Lung (tissue), 12 donors: ENCODE results near the gene SCGB3A1. TPM values are rescaled to one million over a fixed set of nuclear protein-coding genes. Genes with fewer than 3 reads are reported as not detected.

Experiments
- ATAC-seq: fragments of 200-7000 bp; cut with Tn5 transposase; one replicate; pipeline ENCODE4 v1.9.1; 2020; ENCODE audit warnings: moderate number of reproducible peaks; ENCODE audit not compliant: insufficient read depth, low FRiP score
- DNase-seq, 3 donors: peaks; one replicate each; pipeline ENCODE4 v3.0.0-alpha.2; 2013 to 2017
- H3K27ac ChIP-seq, 2 donors: one replicate each; pipeline ENCODE4 v1.5.1; 2013; ENCODE audit warnings: mild to moderate bottlenecking in 2 of 2, moderate library complexity in 2 of 2, control low read depth in 1 of 2, inconsistent platforms in 1 of 2, low read depth in 1 of 2, low read length in 1 of 2
- H3K27me3 ChIP-seq, 3 donors: one replicate each; pipeline ENCODE4 v1.5.1; 2013; ENCODE audit warnings: low read length in 2 of 3; ENCODE audit not compliant: control insufficient read depth in 3 of 3, insufficient read depth in 3 of 3
- H3K36me3 ChIP-seq, 4 donors: one replicate each; pipeline ENCODE4 v1.5.1; 2013; ENCODE audit warnings: low read length in 4 of 4, mild to moderate bottlenecking in 1 of 4, moderate library complexity in 1 of 4; ENCODE audit not compliant: control insufficient read depth in 4 of 4, insufficient read depth in 4 of 4
- H3K4me1 ChIP-seq, 5 donors: one replicate each; pipeline ENCODE4 v1.5.1; 2013; ENCODE audit warnings: low read length in 5 of 5, mild to moderate bottlenecking in 2 of 5, moderate library complexity in 1 of 5; ENCODE audit not compliant: control insufficient read depth in 5 of 5, insufficient read depth in 5 of 5
- H3K4me3 ChIP-seq: one replicate; pipeline ENCODE4 v1.5.1; 2013; ENCODE audit warnings: mild to moderate bottlenecking, control low read depth, moderate library complexity
- H3K9ac ChIP-seq, 2 donors: one replicate each; pipeline ENCODE4 v1.5.1; 2013; ENCODE audit warnings: low read length in 2 of 2, control low read depth in 1 of 2; ENCODE audit not compliant: insufficient read depth in 1 of 2
- H3K9me3 ChIP-seq, 4 donors: one replicate each; pipeline ENCODE4 v1.5.1; 2013; ENCODE audit warnings: low read length in 3 of 4, mild to moderate bottlenecking in 1 of 4, moderate library complexity in 1 of 4; ENCODE audit not compliant: control insufficient read depth in 4 of 4, insufficient read depth in 3 of 4
- WGBS, 2 donors: extraction: QIAGEN DNeasy Blood & Tissue Kit; methylation state at CpG; one replicate each; pipeline ENCODE4 v1.1.7; 2013; 5-methylcytosine and 5-hydroxymethylcytosine counted together
- polyA plus RNA-seq, 2 donors: library from polyadenylated mRNA; stranded (reverse); fragments of 200-250 nt; gene quantifications; one replicate each; pipeline ENCODE4 v1.2.1, GENCODE V29; 2013
- total RNA-seq, 2 donors: library from RNA; depleted of rRNA in 1 of 2; stranded (reverse); fragments of >200 nt in 1 of 2; gene quantifications; one replicate each; pipeline ENCODE4 v1.2.1, GENCODE V29; 2014 to 2021
- TF ChIP-seq, protein P1 (sequence below): IDR thresholded peaks from 2 replicates; pipeline ENCODE4 v1.5.1; 2012; ENCODE audit warnings: mild to moderate bottlenecking; ENCODE audit errors: control extremely low read depth, extremely low read depth
- donor health status: control.
- donor health status: control.
- donor health status: Bipolar disorder and iron deficiency.
- donor health status: healthy.
- donor health status: DM: yes; HTN: yes; CAD: no.

The SCGB3A1 gene
- total and polyA plus RNA-seq, 4 donors, result 119 to 3,799 (median 1,024) TPM

DNA sequence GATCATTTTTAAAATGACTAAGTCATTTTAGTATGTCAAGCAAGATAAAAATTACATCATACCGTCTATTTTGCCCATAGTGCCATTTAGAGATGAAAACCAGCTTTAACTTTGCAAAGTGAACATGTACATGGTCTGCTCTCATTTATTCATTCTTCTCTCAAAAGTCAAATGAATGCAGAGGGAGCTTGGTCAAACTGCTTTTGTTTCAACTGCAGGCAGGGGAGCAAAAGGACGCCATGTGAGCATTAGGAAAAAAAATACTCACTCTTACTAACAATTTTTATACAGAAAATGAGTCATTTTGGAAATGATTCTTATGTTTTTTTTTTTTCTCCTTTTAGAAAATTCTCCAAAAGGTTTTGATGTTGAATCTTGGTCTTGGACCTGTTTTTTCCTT lies 15.7 kb downstream of the SCGB3A1 start:
- Histone ChIP-seq H3K9ac (no peak overlapping the region), H3K27me3 (no peaks in the 10 kb centered on the region), H3K4me1 (no peaks in the 10 kb centered on the region), H3K9me3 (no peaks in the 10 kb centered on the region), H3K36me3 (peaks cover 13 to 31% (median 24%) of the 10 kb centered on the region in 4 donors), H3K27ac (no peak overlapping the region), H3K4me3 (no peak overlapping the region)
- WGBS, 2 donors, result 88 to 95% methylated on average over 2 of the region's 2 CpGs
- TF ChIP-seq, protein P1, sequence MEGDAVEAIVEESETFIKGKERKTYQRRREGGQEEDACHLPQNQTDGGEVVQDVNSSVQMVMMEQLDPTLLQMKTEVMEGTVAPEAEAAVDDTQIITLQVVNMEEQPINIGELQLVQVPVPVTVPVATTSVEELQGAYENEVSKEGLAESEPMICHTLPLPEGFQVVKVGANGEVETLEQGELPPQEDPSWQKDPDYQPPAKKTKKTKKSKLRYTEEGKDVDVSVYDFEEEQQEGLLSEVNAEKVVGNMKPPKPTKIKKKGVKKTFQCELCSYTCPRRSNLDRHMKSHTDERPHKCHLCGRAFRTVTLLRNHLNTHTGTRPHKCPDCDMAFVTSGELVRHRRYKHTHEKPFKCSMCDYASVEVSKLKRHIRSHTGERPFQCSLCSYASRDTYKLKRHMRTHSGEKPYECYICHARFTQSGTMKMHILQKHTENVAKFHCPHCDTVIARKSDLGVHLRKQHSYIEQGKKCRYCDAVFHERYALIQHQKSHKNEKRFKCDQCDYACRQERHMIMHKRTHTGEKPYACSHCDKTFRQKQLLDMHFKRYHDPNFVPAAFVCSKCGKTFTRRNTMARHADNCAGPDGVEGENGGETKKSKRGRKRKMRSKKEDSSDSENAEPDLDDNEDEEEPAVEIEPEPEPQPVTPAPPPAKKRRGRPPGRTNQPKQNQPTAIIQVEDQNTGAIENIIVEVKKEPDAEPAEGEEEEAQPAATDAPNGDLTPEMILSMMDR, result no peak
- ATAC-seq (no peak), DNase-seq (no peak)

DNA sequence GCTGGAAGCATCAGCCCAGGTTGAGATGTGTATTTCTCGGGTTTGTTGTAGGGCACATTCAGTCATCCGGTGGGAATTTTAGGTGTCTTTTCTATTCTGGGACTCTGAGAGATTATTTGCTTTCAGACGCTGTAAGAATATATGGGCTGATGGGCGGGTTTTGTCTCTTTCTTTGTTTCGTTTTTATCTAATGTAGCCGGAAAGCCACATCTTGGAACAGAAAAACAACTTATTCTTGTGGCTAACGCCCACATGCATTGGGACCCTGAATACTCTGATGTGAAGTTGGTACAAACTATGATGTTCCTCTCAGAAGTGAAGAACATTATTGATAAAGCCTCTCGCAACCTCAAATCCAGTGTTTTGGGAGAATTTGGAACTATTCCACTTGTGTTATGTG lies 22.4 kb downstream of the SCGB3A1 start:
- ATAC-seq (no peak), DNase-seq (no peak)
- 82 to 84% methylated on average over 8 of the region's 8 CpGs for WGBS, 2 donors
- Histone ChIP-seq H3K27me3 (no peaks in the 10 kb centered on the region), H3K9ac (no peak overlapping the region), H3K9me3 (no peaks in the 10 kb centered on the region), H3K4me1 (no peaks in the 10 kb centered on the region), H3K27ac (no peak overlapping the region), H3K4me3 (no peak overlapping the region), H3K36me3 (peaks cover 16 to 41% (median 34%) of the 10 kb centered on the region in 4 donors)
- TF ChIP-seq, protein P1, result no peak

DNA sequence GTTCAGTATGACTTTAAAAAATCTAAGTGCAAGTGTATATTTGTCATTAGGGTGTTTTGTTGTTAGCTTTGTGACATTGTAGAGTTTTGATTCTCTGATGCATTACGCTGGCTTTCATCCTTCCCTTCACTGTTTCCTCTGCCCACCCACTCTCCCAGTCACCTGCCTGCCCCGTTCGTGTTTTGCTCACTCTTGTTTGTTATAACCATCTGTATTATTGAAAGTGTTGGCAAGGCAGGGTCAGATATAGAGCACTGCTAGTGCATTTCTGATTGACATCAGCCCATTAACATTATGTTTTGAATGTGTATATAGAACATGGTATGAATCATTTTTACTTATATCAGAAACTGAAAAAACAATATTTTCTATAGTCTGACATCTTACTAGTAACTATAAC lies 27.3 kb downstream of the SCGB3A1 start:
- WGBS, 2 donors, result 89 to 90% methylated on average over 3 of the region's 3 CpGs
- TF ChIP-seq, protein P1, result no peak
- Histone ChIP-seq H3K36me3 (peaks cover 7 to 29% (median 19%) of the 10 kb centered on the region in 4 donors), H3K9ac (no peak overlapping the region), H3K27me3 (no peaks in the 10 kb centered on the region), H3K4me3 (no peak overlapping the region), H3K4me1 (no peaks in the 10 kb centered on the region), H3K9me3 (no peaks in the 10 kb centered on the region), H3K27ac (no peak overlapping the region)
- no peak for ATAC-seq
- no peak for DNase-seq

DNA sequence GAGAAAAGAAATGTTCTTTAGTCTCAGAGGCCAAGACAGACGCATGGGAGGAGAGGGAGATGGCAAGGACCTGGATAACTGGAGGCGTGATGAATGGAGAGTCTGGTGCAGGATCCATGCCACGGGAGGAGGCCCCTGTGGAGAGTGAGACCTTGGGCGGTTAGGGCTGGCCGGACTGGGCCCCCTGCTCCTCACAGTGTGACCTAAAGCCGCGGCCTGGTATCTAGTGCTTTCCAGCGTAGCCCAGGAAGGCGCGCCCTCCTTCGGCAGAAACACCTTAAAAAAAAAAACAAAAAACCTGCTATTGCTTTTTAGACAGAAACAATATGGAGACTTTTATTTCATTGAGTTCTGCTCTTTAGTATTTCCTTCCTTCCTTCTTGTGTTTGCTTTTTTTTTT lies 33.1 kb downstream of the SCGB3A1 start:
- Histone ChIP-seq H3K9me3 (no peaks in the 10 kb centered on the region), H3K27me3 (no peaks in the 10 kb centered on the region), H3K36me3 (peaks cover 4 to 11% (median 10%) of the 10 kb centered on the region in 4 donors), H3K4me1 (peaks cover 0 to 10% (median 0%) of the 10 kb centered on the region in 5 donors), H3K4me3 (no peak overlapping the region), H3K27ac (no peak overlapping the region), H3K9ac (no peak overlapping the region)
- TF ChIP-seq, protein P1, result no peak
- WGBS, 2 donors, result 95 to 96% methylated on average over 11 of the region's 11 CpGs
- no peak for ATAC-seq
- DNase-seq, result no peak
